A673 (cell line): ENCODE results near the gene ISM2. TPM values are rescaled to one million over a fixed set of nuclear protein-coding genes. Genes with fewer than 3 reads are reported as not detected.

ENCODE experiments used
- BruUV-seq: library from RNA; stranded (reverse); fragments of 400-500 nt; replicated peaks from 2 replicates; lab custom pipeline; 2021; lab: Mats Ljungman, UMichigan
- CTCF ChIA-PET: fragments of 300-600 bp; sonication (Branson Sonifier 250); formaldehyde crosslinking; loops from one replicate; lab custom pipeline; 2022; ENCODE audit warnings: antibody characterized with exemption; lab: Charles Lee
- POLR2A ChIA-PET: fragments of 300-600 bp; sonication (Branson Sonifier 250); formaldehyde crosslinking; loops from one replicate; lab custom pipeline; 2022; ENCODE audit warnings: antibody characterized with exemption; ENCODE audit not compliant: low non-redundant PET; lab: Charles Lee
- DNase-seq: peaks from one replicate; pipeline ENCODE4 v3.0.0-alpha.2; 2015; ENCODE audit warnings: low spot score
- H3K27ac ChIP-seq: fragments of 200-600 bp; sonication (generic); 2 replicates; pipeline ENCODE4 v1.5.1; 2016; ENCODE audit warnings: mixed run types, low read depth, mild to moderate bottlenecking, mixed read lengths, antibody characterized with exemption, low read length; ENCODE audit not compliant: poor library complexity, severe bottlenecking
- H3K27me3 ChIP-seq: fragments of 200-600 bp; sonication (generic); replicated peaks from 2 replicates; pipeline ENCODE4 v1.6.1; 2017; ENCODE audit warnings: mixed run types, low read depth, mild to moderate bottlenecking, mixed read lengths, antibody characterized with exemption, low read length; ENCODE audit not compliant: insufficient read depth, poor library complexity
- H3K36me3 ChIP-seq: fragments of 200-600 bp; sonication (generic); 2 replicates; pipeline ENCODE4 v1.6.1; 2016; ENCODE audit warnings: mixed run types, mild to moderate bottlenecking, mixed read lengths, antibody characterized with exemption, low read length; ENCODE audit not compliant: insufficient read depth, poor library complexity, severe bottlenecking
- H3K4me1 ChIP-seq: fragments of 200-600 bp; sonication (generic); 2 replicates; pipeline ENCODE4 v1.6.1; 2017; ENCODE audit warnings: mixed run types, mild to moderate bottlenecking, mixed read lengths, antibody characterized with exemption, low read length; ENCODE audit not compliant: insufficient read depth, poor library complexity, severe bottlenecking
- H3K4me3 ChIP-seq: fragments of 200-600 bp; sonication (generic); 2 replicates; pipeline ENCODE4 v1.5.1; 2016; ENCODE audit warnings: low read depth, mixed run types, mild to moderate bottlenecking, mixed read lengths, low read length; ENCODE audit not compliant: poor library complexity, severe bottlenecking
- H3K9me3 ChIP-seq: fragments of 200-600 bp; sonication (generic); 2 replicates; pipeline ENCODE4 v1.6.1; 2016; ENCODE audit warnings: mixed run types, low read depth, mild to moderate bottlenecking, mixed read lengths, antibody characterized with exemption, low read length; ENCODE audit not compliant: poor library complexity, severe bottlenecking
- CTCF ChIP-seq: fragments of 300-800, 200-600 bp; sonication (generic); conservative IDR thresholded peaks from 2 replicates; pipeline ENCODE4 v1.5.1; 2017; ENCODE audit warnings: low read depth, mild to moderate bottlenecking, antibody characterized with exemption, low read length, moderate library complexity, mixed read lengths
- EZH2 ChIP-seq: fragments of 200-600 bp; sonication (generic); IDR thresholded peaks from 2 replicates; pipeline ENCODE4 v1.6.1; 2017; ENCODE audit warnings: borderline replicate concordance, low read depth, mild to moderate bottlenecking, mixed read lengths, antibody characterized with exemption, low read length; ENCODE audit not compliant: poor library complexity, severe bottlenecking
- intact Hi-C: fragments of 100-400 bp; cut with micrococcal nuclease; formaldehyde crosslinking; loops from one replicate; pipeline ENCODE4 v1.10.0; 2022; ENCODE audit not compliant: unreplicated experiment
- total RNA-seq: library from RNA; stranded (reverse); gene quantifications from 2 replicates; pipeline ENCODE4 v1.2.3, GENCODE V29; 2021

The ISM2 gene
- total RNA-seq, 1 experiment from 2014 or later, result 5.1 TPM

- ChIA-PET POLR2A (no interaction called here), CTCF (no interaction called here)
- no peaks in the 10 kb centered on the region for H3K9me3 ChIP-seq
- H3K27ac ChIP-seq, result peak overlapping the region; percentile 23
- TF ChIP-seq CTCF (no peak), EZH2 (no peak)
- no peak overlapping the region for H3K4me3 ChIP-seq
- no peak for DNase-seq
- H3K36me3 ChIP-seq, result peaks cover 3% of the 10 kb centered on the region
- H3K27me3 ChIP-seq, result no peaks in the 10 kb centered on the region
- H3K4me1 ChIP-seq, result peaks cover 6% of the 10 kb centered on the region
- BruUV-seq, result no TSS peak
- intact Hi-C loops, result no loop called here
These were observed 27.6 kb upstream of the ISM2 start for GRCh38 chr14:77526266-77526665.

GRCh38 chr14:77524536-77524935 lies 25.9 kb upstream of the ISM2 start:
- CTCF ChIA-PET, result interaction anchor here (0.5 to 0.6 kb wide), 2 partner anchors 21 to 333 kb away, joined by 3 to 6 read pairs; no protein-coding TSS in a partner anchor
- peaks cover 6% of the 10 kb centered on the region for H3K4me1 ChIP-seq
- H3K27ac ChIP-seq, result no peak overlapping the region
- peaks cover 7% of the 10 kb centered on the region for H3K36me3 ChIP-seq
- no peak for DNase-seq
- no peak overlapping the region for H3K4me3 ChIP-seq
- H3K9me3 ChIP-seq, result no peaks in the 10 kb centered on the region
- H3K27me3 ChIP-seq, result no peaks in the 10 kb centered on the region
- POLR2A ChIA-PET, result no interaction called here
- no TSS peak for BruUV-seq
- TF ChIP-seq CTCF, result no peak
- intact Hi-C loops, result no loop called here

- Histone ChIP-seq H3K27me3 (no peaks in the 10 kb centered on the region), H3K36me3 (peaks cover 7% of the 10 kb centered on the region), H3K9me3 (no peaks in the 10 kb centered on the region), H3K27ac (no peak overlapping the region), H3K4me1 (peaks cover 5% of the 10 kb centered on the region), H3K4me3 (no peak overlapping the region)
- TF ChIP-seq EZH2 (no peak), CTCF (no peak)
- DNase-seq, result no peak
- intact Hi-C loops, result no loop called here
- BruUV-seq, result no TSS peak
- CTCF ChIA-PET, result no interaction called here
- POLR2A ChIA-PET, result no interaction called here
These were observed 24.5 kb upstream of the ISM2 start for GRCh38 chr14:77523109-77523508.
